PC-9 (cell line): ENCODE measurements around the gene HTR3C. TPM values are rescaled to one million over a fixed set of nuclear protein-coding genes. Genes with fewer than 3 reads are reported as not detected.

Experiments
- Bru-seq: library from RNA; stranded (reverse); fragments of 400-500 nt; gene quantifications from one replicate; lab custom pipeline; 2021; lab: Mats Ljungman, UMichigan
- BruChase-seq, 2 experiments: library from RNA; stranded (reverse); fragments of 400-500 nt; gene quantifications; one replicate each; lab custom pipeline; 2021; lab: Mats Ljungman, UMichigan
- BruUV-seq: library from RNA; stranded (reverse); fragments of 400-500 nt; replicated peaks from 2 replicates; lab custom pipeline; 2021; lab: Mats Ljungman, UMichigan
- CTCF ChIA-PET: fragments of 300-600 bp; sonication (Branson Sonifier 250); formaldehyde crosslinking; loops from one replicate; lab custom pipeline; 2022; ENCODE audit warnings: antibody characterized with exemption; lab: Charles Lee
- POLR2A ChIA-PET: fragments of 300-600 bp; sonication (Branson Sonifier 250); formaldehyde crosslinking; loops from one replicate; lab custom pipeline; 2022; ENCODE audit warnings: antibody characterized with exemption; ENCODE audit not compliant: unreplicated experiment; lab: Charles Lee
- DNase-seq, 2 experiments: peaks; one replicate each; pipeline versions ENCODE4 v3.0.0 to v3.0.0-alpha.2; 2015 to 2022; ENCODE audit warnings: mixed read lengths in 1 of 2
- H2AFZ ChIP-seq: fragments of 200-600 bp; sonication (generic); 2 replicates; pipeline ENCODE4 v1.8.1; 2017; ENCODE audit warnings: antibody characterized with exemption
- H3F3A ChIP-seq: fragments of 200-600 bp; sonication (generic); 2 replicates; pipeline ENCODE4 v1.8.1; 2017; ENCODE audit warnings: antibody characterized with exemption, mild to moderate bottlenecking, low read depth; ENCODE audit not compliant: insufficient read depth
- H3K27ac ChIP-seq: fragments of 200-600 bp; sonication (generic); 2 replicates; pipeline ENCODE4 v1.6.1; 2016; ENCODE audit warnings: mixed run types
- H3K27me3 ChIP-seq: fragments of 200-600 bp; sonication (generic); 2 replicates; pipeline ENCODE4 v1.6.1; 2016; ENCODE audit warnings: low read depth, mixed run types; ENCODE audit not compliant: insufficient read depth
- H3K36me3 ChIP-seq: fragments of 200-600 bp; sonication (generic); 2 replicates; pipeline ENCODE4 v1.6.1; 2016; ENCODE audit warnings: low read depth, mixed run types
- H3K4me1 ChIP-seq: fragments of 200-600 bp; sonication (generic); replicated peaks from 2 replicates; pipeline ENCODE4 v1.6.1; 2016; ENCODE audit warnings: mixed run types; ENCODE audit not compliant: insufficient read depth
- H3K4me2 ChIP-seq: fragments of 200-600 bp; sonication (generic); 2 replicates; pipeline ENCODE4 v1.6.1; 2017; ENCODE audit warnings: mixed run types
- H3K4me3 ChIP-seq: fragments of 200-600 bp; sonication (generic); 2 replicates; pipeline ENCODE4 v1.6.1; 2016; ENCODE audit warnings: mixed run types
- H3K79me2 ChIP-seq: fragments of 200-600 bp; sonication (generic); 2 replicates; pipeline ENCODE4 v1.6.1; 2017; ENCODE audit warnings: low read depth, mixed run types
- H3K9me2 ChIP-seq: fragments of 200-600 bp; sonication (generic); 2 replicates; pipeline ENCODE4 v1.8.1; 2017; ENCODE audit warnings: mild to moderate bottlenecking; ENCODE audit not compliant: insufficient read depth
- H3K9me3 ChIP-seq: fragments of 200-600 bp; sonication (generic); 2 replicates; pipeline ENCODE4 v1.8.1; 2016; ENCODE audit warnings: low read depth; ENCODE audit not compliant: insufficient read depth
- H4K20me1 ChIP-seq: fragments of 200-600 bp; sonication (generic); 2 replicates; pipeline ENCODE4 v1.8.1; 2017; ENCODE audit not compliant: insufficient read depth
- CTCF ChIP-seq: fragments of 200-600 bp; sonication (generic); conservative IDR thresholded peaks from 2 replicates; pipeline ENCODE4 v1.6.1; 2017; ENCODE audit warnings: mixed run types, antibody characterized with exemption, mild to moderate bottlenecking, moderate library complexity
- EZH2 ChIP-seq: fragments of 200-600 bp; sonication (generic); IDR thresholded peaks from 2 replicates; pipeline ENCODE4 v1.8.0; 2017; ENCODE audit warnings: antibody characterized with exemption, low read depth
- intact Hi-C: fragments of 100-400 bp; cut with micrococcal nuclease; formaldehyde crosslinking; loops from one replicate; pipeline ENCODE4 v1.10.0; 2022; ENCODE audit not compliant: unreplicated experiment
- long read RNA-seq: library from polyadenylated mRNA; stranded (forward); transcript quantifications from one replicate; pipeline ENCODE4 v2.0.0, GENCODE V29; 2022
- total RNA-seq: library from RNA; stranded (reverse); gene quantifications from 2 replicates; pipeline ENCODE4 v1.2.3, GENCODE V29; 2021

HTR3C gene
- not detected in 2 replicates for total RNA-seq
- not detected for Bru-seq, nascent RNA
- BruChase-seq, experiment 1, labeled RNA remaining after a 2-hour chase: not detected
- BruChase-seq, experiment 2, labeled RNA remaining after a 6-hour chase: not detected
- long read RNA-seq: 0 reads

- intact Hi-C loops: no loop called here
- Histone ChIP-seq H4K20me1 (no peaks in the 10 kb centered on the region), H3K79me2 (no peaks in the 10 kb centered on the region), H3K27me3 (no peaks in the 10 kb centered on the region; the same call in 1 of the 2 replicates), H3K4me2 (no peak within 1 kb of the TSS), H3K9me3 (no peaks in the 10 kb centered on the region), H3K9me2 (no peaks in the 10 kb centered on the region), H3K36me3 (no peaks in the 10 kb centered on the region), H3K4me3 (no peak within 1 kb of the TSS), H3K4me1 (no peaks in the 10 kb centered on the region), H3K27ac (no peak within 1 kb of the TSS), H2AFZ (no peak within 1 kb of the TSS), H3F3A (no peaks in the 10 kb centered on the region)
- BruUV-seq: no TSS peak
- DNase-seq: no peak
- TF ChIP-seq CTCF (no peak), EZH2 (no peak)
- ChIA-PET POLR2A (interaction anchor here (0.6 kb wide), 1 partner anchor 17 kb away, joined by 8 read pairs; no protein-coding TSS in a partner anchor), CTCF (no interaction called here)
Observed at GRCh38 chr3:184052767-184053166, at the start of gene HTR3C. TSS of gene HTR3C (plus strand) at chr3:184053047. CDS start at chr3:184053081, 34 bp downstream.

- CTCF ChIA-PET: no interaction called here
- H3K4me3 ChIP-seq: peak overlapping the region; percentile 9; the same call in 1 of the 2 replicates
Observed at GRCh38 chr3:184003187-184003967, 49.5 kb upstream of the HTR3C start.

More at GRCh38 chr3:184003187-184003967, 49.5 kb upstream of the HTR3C start:
- intact Hi-C loops: no loop called here
- no peaks in the 10 kb centered on the region for H3K27me3 ChIP-seq
- peaks cover 82% of the 10 kb centered on the region for H3K79me2 ChIP-seq
- H3K9me3 ChIP-seq: no peaks in the 10 kb centered on the region; the same call in 1 of the 2 replicates
- no peak overlapping the region for H2AFZ ChIP-seq
- peaks cover 74% of the 10 kb centered on the region for H3K4me1 ChIP-seq
- no peaks in the 10 kb centered on the region for H4K20me1 ChIP-seq
- peak overlapping the region; percentile 97 for H3K27ac ChIP-seq
- POLR2A ChIA-PET: interaction anchor here (0.5 to 1.2 kb wide), 3 partner anchors 9 to 37 kb away, joined by 3 to 8 read pairs (median 8); partner anchors contain the start of gene ABCC5
- TF ChIP-seq EZH2 (no peak), CTCF (no peak)
- H3K36me3 ChIP-seq: peaks cover 42% of the 10 kb centered on the region
- H3K9me2 ChIP-seq: no peaks in the 10 kb centered on the region
- H3K4me2 ChIP-seq: peak overlapping the region; percentile 49
- peaks cover 68% of the 10 kb centered on the region for H3F3A ChIP-seq
- BruUV-seq: no TSS peak
- DNase-seq: peak in 1 of 2 experiments; percentile 99
